PC-3 (cell line): Measurements from ENCODE around the gene DCAF4. TPM values are rescaled to one million over a fixed set of nuclear protein-coding genes. Genes with fewer than 3 reads are reported as not detected.

Experiments used
- ATAC-seq: fragments of 200-7000 bp; cut with Tn5 transposase; 2 replicates; pipeline ENCODE4 v1.9.1; 2020; ENCODE audit warnings: mild to moderate bottlenecking, moderate library complexity
- BruUV-seq: library from RNA; stranded (reverse); fragments of 400-500 nt; replicated peaks from 2 replicates; lab custom pipeline; 2021; lab: Mats Ljungman, UMichigan
- CTCF ChIA-PET: fragments of 300-600 bp; sonication (Branson Sonifier 250); formaldehyde crosslinking; loops from one replicate; lab custom pipeline; 2022; ENCODE audit warnings: antibody characterized with exemption; lab: Charles Lee
- POLR2A ChIA-PET: fragments of 300-600 bp; sonication (Branson Sonifier 250); formaldehyde crosslinking; loops from one replicate; lab custom pipeline; 2022; ENCODE audit warnings: antibody characterized with exemption; ENCODE audit not compliant: unreplicated experiment; lab: Charles Lee
- DNase-seq: peaks from one replicate; pipeline ENCODE4 v3.0.0-alpha.2; 2015
- H2AFZ ChIP-seq: fragments of 300-600 bp; sonication (generic); 2 replicates; pipeline ENCODE4 v1.6.0; 2016; ENCODE audit warnings: antibody characterized with exemption, low read length
- H3F3A ChIP-seq: fragments of 300-600 bp; sonication (generic); one replicate; pipeline ENCODE4 v1.6.0; 2017; ENCODE audit warnings: antibody characterized with exemption, low read length, control low read depth, mild to moderate bottlenecking; ENCODE audit not compliant: unreplicated experiment
- H3K27ac ChIP-seq: fragments of 300-600 bp; sonication (generic); 2 replicates; pipeline ENCODE4 v1.5.1; 2016; ENCODE audit warnings: mild to moderate bottlenecking, low read length
- H3K27me3 ChIP-seq: fragments of 300-600 bp; sonication (generic); 2 replicates; pipeline ENCODE4 v1.6.1; 2016; ENCODE audit warnings: low read length, mixed read lengths
- H3K36me3 ChIP-seq: fragments of 300-600 bp; sonication (generic); 2 replicates; pipeline ENCODE4 v1.6.1; 2016; ENCODE audit warnings: low read depth, mixed run types, low read length, mixed read lengths
- H3K4me1 ChIP-seq: fragments of 300-600 bp; sonication (generic); 2 replicates; pipeline ENCODE4 v1.5.1; 2016; ENCODE audit warnings: low read length; ENCODE audit not compliant: insufficient read depth
- H3K4me2 ChIP-seq: fragments of 300-600 bp; sonication (generic); 2 replicates; pipeline ENCODE4 v1.6.0; 2016; ENCODE audit warnings: low read length
- H3K4me3 ChIP-seq: fragments of 300-600 bp; sonication (generic); 2 replicates; pipeline ENCODE4 v1.5.1; 2016; ENCODE audit warnings: mild to moderate bottlenecking, low read length, mixed read lengths
- H3K79me2 ChIP-seq: fragments of 300-600 bp; sonication (generic); 2 replicates; pipeline ENCODE4 v1.6.1; 2017; ENCODE audit warnings: low read length, mixed read lengths
- H3K9ac ChIP-seq: fragments of 300-600 bp; sonication (generic); 2 replicates; pipeline ENCODE4 v1.6.0; 2016; ENCODE audit warnings: mild to moderate bottlenecking, low read length
- H3K9me2 ChIP-seq: fragments of 300-600 bp; sonication (generic); replicated peaks from 2 replicates; pipeline ENCODE4 v1.6.1; 2016; ENCODE audit warnings: mixed run types, low read length, mixed read lengths
- H3K9me3 ChIP-seq: fragments of 300-600 bp; sonication (generic); 2 replicates; pipeline ENCODE4 v1.6.1; 2016; ENCODE audit warnings: low read length, mixed read lengths
- H4K20me1 ChIP-seq: fragments of 300-600 bp; sonication (generic); 2 replicates; pipeline ENCODE4 v1.6.1; 2016; ENCODE audit warnings: low read length, mixed read lengths
- CTCF ChIP-seq: fragments of 300-600 bp; sonication (generic); conservative IDR thresholded peaks from 2 replicates; pipeline ENCODE4 v1.5.1; 2017; ENCODE audit warnings: antibody characterized with exemption, low read depth, mild to moderate bottlenecking, low read length
- EZH2 ChIP-seq: fragments of 300-600 bp; sonication (generic); IDR thresholded peaks from one replicate; pipeline ENCODE4 v1.6.1; 2017; ENCODE audit warnings: antibody characterized with exemption, mild to moderate bottlenecking, low read length; ENCODE audit not compliant: unreplicated experiment
- EZH2phosphoT487 ChIP-seq: fragments of 300-600 bp; sonication (generic); IDR thresholded peaks from 2 replicates; pipeline ENCODE4 v1.6.1; 2018; ENCODE audit warnings: mild to moderate bottlenecking, antibody characterized with exemption, low read length, borderline replicate concordance
- intact Hi-C: fragments of 100-400 bp; cut with micrococcal nuclease; formaldehyde crosslinking; loops from 2 replicates; pipeline ENCODE4 v1.9.0; 2023
- total RNA-seq: library from RNA; depleted of rRNA; stranded (reverse); fragments of >200 nt; gene quantifications from 2 replicates; pipeline ENCODE4 v1.2.3, GENCODE V29; 2014

Gene DCAF4
- total RNA-seq, 1 experiment from 2014 or later, result 55.8 TPM

DNA sequence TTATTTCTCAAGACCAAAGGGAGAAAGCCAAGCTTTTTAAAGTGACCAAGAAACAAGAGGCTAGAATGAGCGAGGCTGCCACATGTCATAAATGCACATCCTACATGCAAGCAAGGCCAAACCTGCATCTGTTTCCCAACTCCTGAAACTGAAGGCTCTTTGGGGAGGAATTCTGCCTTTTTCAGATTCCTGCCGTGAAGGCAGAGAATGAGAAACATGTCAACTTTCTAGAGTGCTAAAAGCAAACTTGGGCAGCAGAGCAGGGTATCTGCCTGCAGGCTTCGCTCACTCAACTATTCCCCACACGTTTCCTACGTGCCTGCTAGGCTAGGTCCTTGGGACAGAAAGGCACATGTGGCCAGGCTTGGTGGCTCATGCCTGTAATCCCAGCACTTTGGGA lies 47.5 kb upstream of the DCAF4 start:
- intact Hi-C loops, result no loop called here
- Histone ChIP-seq H3K36me3 (peaks cover 10% of the 10 kb centered on the region), H3K4me3 (no peak overlapping the region), H3K9me3 (no peaks in the 10 kb centered on the region), H3K27ac (no peak overlapping the region), H3K4me2 (no peak overlapping the region), H3F3A (no peaks in the 10 kb centered on the region), H3K79me2 (peaks cover 45% of the 10 kb centered on the region), H3K9me2 (no peaks in the 10 kb centered on the region), H3K9ac (no peak overlapping the region), H4K20me1 (no peaks in the 10 kb centered on the region), H3K4me1 (peaks cover 8% of the 10 kb centered on the region), H2AFZ (no peak overlapping the region), H3K27me3 (no peaks in the 10 kb centered on the region)
- ChIA-PET CTCF (no interaction called here), POLR2A (interaction anchor here (0.7 kb wide), 1 partner anchor 312 kb away, joined by 5 read pairs; no protein-coding TSS in a partner anchor)
- TF ChIP-seq CTCF (no peak), EZH2 (no peak), EZH2phosphoT487 (no peak)
- no TSS peak for BruUV-seq
- no peak for ATAC-seq
- no peak for DNase-seq

DNA sequence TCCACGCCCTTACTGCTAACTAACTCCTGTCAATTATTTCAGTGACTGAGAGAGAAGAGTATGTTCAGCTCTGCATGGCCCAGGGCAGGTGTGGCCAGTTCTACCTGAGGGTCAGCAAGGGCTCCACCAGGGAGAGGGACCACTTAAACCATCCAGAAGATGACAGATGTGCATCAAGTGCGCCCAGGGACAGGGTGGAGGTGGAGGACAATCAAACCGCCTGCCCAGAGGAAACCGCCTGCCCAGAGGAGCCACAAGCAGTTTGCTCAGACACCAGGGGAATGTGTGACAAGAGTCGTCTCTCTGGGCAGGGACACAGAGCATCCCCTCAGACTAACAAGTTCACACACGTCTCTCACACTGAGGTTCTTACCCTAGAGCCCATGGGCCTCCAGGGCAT lies 46.8 kb upstream of the DCAF4 start:
- DNase-seq (no peak), ATAC-seq (no peak)
- peaks cover 14% of the 10 kb centered on the region for H3K4me1 ChIP-seq
- ChIA-PET CTCF (no interaction called here), POLR2A (no interaction called here)
- H2AFZ ChIP-seq, result no peak overlapping the region
- H3K36me3 ChIP-seq, result peaks cover 10% of the 10 kb centered on the region
- H3F3A ChIP-seq, result no peaks in the 10 kb centered on the region
- intact Hi-C loops, result no loop called here
- H3K79me2 ChIP-seq, result peaks cover 47% of the 10 kb centered on the region
- no peaks in the 10 kb centered on the region for H3K9me2 ChIP-seq
- H4K20me1 ChIP-seq, result no peaks in the 10 kb centered on the region
- no peaks in the 10 kb centered on the region for H3K27me3 ChIP-seq
- TF ChIP-seq EZH2, result no peak
- no peak for TF ChIP-seq CTCF
- no peak for TF ChIP-seq EZH2phosphoT487
- no peaks in the 10 kb centered on the region for H3K9me3 ChIP-seq
- H3K4me2 ChIP-seq, result no peak overlapping the region
- H3K27ac ChIP-seq, result no peak overlapping the region
- BruUV-seq, result no TSS peak
- no peak overlapping the region for H3K9ac ChIP-seq
- no peak overlapping the region for H3K4me3 ChIP-seq

- Histone ChIP-seq H3K9me2 (no peaks in the 10 kb centered on the region), H3K4me3 (no peak overlapping the region), H4K20me1 (no peaks in the 10 kb centered on the region), H3K9me3 (no peaks in the 10 kb centered on the region), H3K27me3 (no peaks in the 10 kb centered on the region), H3K27ac (no peak overlapping the region), H3K4me2 (no peak overlapping the region), H2AFZ (no peak overlapping the region), H3K79me2 (peaks cover 50% of the 10 kb centered on the region), H3K36me3 (peaks cover 10% of the 10 kb centered on the region), H3K9ac (no peak overlapping the region), H3F3A (no peaks in the 10 kb centered on the region), H3K4me1 (peaks cover 20% of the 10 kb centered on the region)
- no peak for DNase-seq
- TF ChIP-seq EZH2phosphoT487 (no peak), CTCF (no peak), EZH2 (no peak)
- intact Hi-C loops, result no loop called here
- ATAC-seq, result no peak
- ChIA-PET CTCF (no interaction called here), POLR2A (no interaction called here)
- no TSS peak for BruUV-seq
Observed at GRCh38 chr14:72880164-72880563, 46.1 kb upstream of the DCAF4 start.
